HG02588 (cell line): Measurements from ENCODE around the gene NID1.
"Not testable (repeated sequence)": the region's sequence is repeated elsewhere in the genome, so short reads cannot be mapped to it uniquely, and the experiment has no call there.

Experiments used
- ATAC-seq: cut with Tn5 transposase; IDR thresholded peaks from one replicate; pipeline ENCODE4 v1.9.1; 2021; ENCODE audit warnings: mild to moderate bottlenecking, moderate library complexity; ENCODE audit not compliant: unreplicated experiment

NID1 gene

GRCh38 chr1:236029428-236029940 lies 35.4 kb downstream of the NID1 start:
- no peak for ATAC-seq

GRCh38 chr1:236027104-236027503 lies 37.8 kb downstream of the NID1 start:
- no peak for ATAC-seq

GRCh38 chr1:236025836-236026235 lies 39.1 kb downstream of the NID1 start:
- no peak for ATAC-seq

GRCh38 chr1:236024641-236025040 lies 40.2 kb downstream of the NID1 start:
- ATAC-seq: no peak

- ATAC-seq: no peak
Measured at GRCh38 chr1:236023926-236024565, 40.8 kb downstream of the NID1 start.

GRCh38 chr1:236021424-236022135 lies 43.3 kb downstream of the NID1 start:
- no peak for ATAC-seq

- no peak for ATAC-seq
Measured at GRCh38 chr1:236020359-236021219, 44.3 kb downstream of the NID1 start.

- no peak for ATAC-seq
Measured at GRCh38 chr1:236018885-236019453, 45.9 kb downstream of the NID1 start.

GRCh38 chr1:236016782-236017400 lies 48.0 kb downstream of the NID1 start:
- no peak for ATAC-seq

- ATAC-seq: no peak
Measured at GRCh38 chr1:236016083-236016482, 48.8 kb downstream of the NID1 start.

GRCh38 chr1:236015539-236015938 lies 49.4 kb downstream of the NID1 start:
- ATAC-seq: no peak

GRCh38 chr1:236013330-236013729 lies 51.6 kb downstream of the NID1 start:
- no peak for ATAC-seq

- ATAC-seq: no peak
Measured at GRCh38 chr1:236011641-236012040, 53.2 kb downstream of the NID1 start.

- no peak for ATAC-seq
Measured at GRCh38 chr1:236010443-236010842, 54.4 kb downstream of the NID1 start.

- no peak for ATAC-seq
Measured at GRCh38 chr1:236009857-236010256, 55.0 kb downstream of the NID1 start.

GRCh38 chr1:236009191-236009590 lies 55.7 kb downstream of the NID1 start:
- ATAC-seq: no peak

GRCh38 chr1:236007781-236008180 lies 57.1 kb downstream of the NID1 start:
- no peak for ATAC-seq

GRCh38 chr1:236003058-236003457 lies 61.8 kb downstream of the NID1 start:
- ATAC-seq: not testable (repeated sequence)

GRCh38 chr1:236002572-236002971 lies 62.3 kb downstream of the NID1 start:
- no peak for ATAC-seq

GRCh38 chr1:236002025-236002390 lies 62.9 kb downstream of the NID1 start:
- no peak for ATAC-seq

GRCh38 chr1:236000781-236001180 lies 64.1 kb downstream of the NID1 start:
- ATAC-seq: no peak
